ENCODE results near the gene PFN4.
"Not testable (repeated sequence)": the region's sequence is repeated elsewhere in the genome, so short reads cannot be mapped to it uniquely, and the experiment has no call there.

The PFN4 gene

GRCh38 chr2:24110660-24111303 lies 12.4 kb downstream of the PFN4 start:
- no peak for DNase-seq

DNA sequence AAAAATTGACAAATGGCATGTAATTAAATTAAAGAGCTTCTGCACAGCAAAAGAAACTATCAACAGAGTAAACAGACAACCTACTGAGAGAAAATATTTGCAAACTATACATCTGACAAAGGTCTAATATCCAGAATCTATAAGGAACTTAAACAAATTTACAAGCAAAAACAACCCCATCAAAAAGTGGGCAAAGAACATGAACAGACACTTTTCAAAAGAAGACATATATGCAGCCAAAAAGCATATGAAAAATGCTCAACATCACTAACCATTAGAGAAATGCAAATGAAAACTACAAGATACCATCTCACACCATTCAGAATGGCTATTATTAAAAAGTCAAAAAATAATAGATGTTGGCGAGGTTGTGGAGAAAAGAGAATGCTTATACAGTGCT lies 13.7 kb downstream of the PFN4 start:
- DNase-seq: not testable (repeated sequence)

- no peak for DNase-seq
These were observed 15.8 kb downstream of the PFN4 start for GRCh38 chr2:24107336-24107735.

GRCh38 chr2:24106786-24107185 lies 16.3 kb downstream of the PFN4 start:
- no peak for DNase-seq

DNA sequence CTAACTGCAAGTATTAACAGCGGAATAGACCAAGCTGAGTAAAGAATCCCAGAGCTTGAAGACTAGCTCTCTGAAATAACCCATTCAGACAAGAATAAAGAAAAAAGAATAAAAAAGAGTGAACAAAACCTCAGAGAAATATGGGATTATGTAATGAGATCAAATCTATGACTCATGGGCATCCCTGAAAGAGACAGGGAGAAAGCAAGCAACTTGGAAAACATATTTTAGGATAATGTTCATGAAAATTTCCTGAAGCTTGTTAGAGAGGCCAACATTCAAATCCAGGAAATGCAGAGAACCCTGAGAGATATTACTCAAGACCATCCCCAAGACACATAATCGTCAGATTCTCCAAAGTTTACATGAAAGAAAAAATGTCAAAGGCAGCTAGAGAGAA lies 17.3 kb downstream of the PFN4 start:
- no peak for DNase-seq

GRCh38 chr2:24104906-24105305 lies 18.2 kb downstream of the PFN4 start:
- no peak for DNase-seq

GRCh38 chr2:24104110-24104650 lies 19.0 kb downstream of the PFN4 start:
- no peak for DNase-seq

GRCh38 chr2:24102677-24103076 lies 20.5 kb downstream of the PFN4 start:
- DNase-seq: no peak

- no peak for DNase-seq
These were observed 21.1 kb downstream of the PFN4 start for GRCh38 chr2:24101992-24102391.

DNA sequence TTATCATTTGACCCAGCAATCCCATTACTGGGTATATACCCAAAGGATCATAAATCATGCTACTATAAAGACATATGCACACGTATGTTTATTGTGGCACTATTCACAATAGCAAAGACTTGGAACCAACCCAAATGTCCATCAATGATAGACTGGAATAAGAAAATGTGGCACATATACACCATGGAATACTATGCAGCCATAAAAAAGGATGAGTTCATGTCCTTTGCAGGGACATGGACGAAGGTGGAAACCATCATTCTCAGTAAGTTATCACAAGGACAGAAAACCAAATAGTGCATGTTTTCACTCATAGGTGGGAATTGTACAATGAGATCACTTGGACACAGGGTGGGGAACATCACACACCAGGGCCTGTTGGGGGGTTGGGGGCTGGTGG lies 22.4 kb downstream of the PFN4 start:
- not testable (repeated sequence) for DNase-seq

GRCh38 chr2:24095171-24095677 lies 27.9 kb downstream of the PFN4 start:
- DNase-seq: not testable (repeated sequence)

GRCh38 chr2:24093270-24093669 lies 29.9 kb downstream of the PFN4 start:
- not testable (repeated sequence) for DNase-seq

DNA sequence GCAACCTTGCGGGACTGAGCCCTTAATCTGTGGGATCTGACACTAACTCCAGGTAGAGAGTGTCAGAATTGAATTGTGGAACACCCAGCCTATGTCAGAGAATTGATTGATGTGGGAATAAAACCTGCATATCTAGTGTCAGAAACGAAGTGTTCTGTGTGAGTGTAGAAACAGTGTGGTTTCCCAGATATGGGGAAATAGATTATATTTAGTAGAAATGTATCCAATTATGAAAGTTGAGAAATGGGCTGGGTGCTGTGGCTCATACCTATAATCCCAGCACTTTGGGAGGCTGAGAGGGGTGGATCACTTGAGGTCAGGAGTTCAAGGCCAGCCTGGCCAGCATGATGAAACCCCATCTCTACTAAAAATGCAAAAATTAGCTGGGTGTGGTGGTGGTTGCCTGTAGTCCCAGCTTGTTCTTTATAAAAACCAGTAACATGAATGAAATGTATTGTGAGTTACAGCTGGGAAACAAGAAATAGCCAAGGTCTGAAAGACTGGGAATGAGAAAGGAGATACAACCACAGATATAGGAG lies 34.2 kb downstream of the PFN4 start:
- no peak for DNase-seq

- no peak for DNase-seq
These were observed 36.1 kb downstream of the PFN4 start for GRCh38 chr2:24087032-24087431.

DNA sequence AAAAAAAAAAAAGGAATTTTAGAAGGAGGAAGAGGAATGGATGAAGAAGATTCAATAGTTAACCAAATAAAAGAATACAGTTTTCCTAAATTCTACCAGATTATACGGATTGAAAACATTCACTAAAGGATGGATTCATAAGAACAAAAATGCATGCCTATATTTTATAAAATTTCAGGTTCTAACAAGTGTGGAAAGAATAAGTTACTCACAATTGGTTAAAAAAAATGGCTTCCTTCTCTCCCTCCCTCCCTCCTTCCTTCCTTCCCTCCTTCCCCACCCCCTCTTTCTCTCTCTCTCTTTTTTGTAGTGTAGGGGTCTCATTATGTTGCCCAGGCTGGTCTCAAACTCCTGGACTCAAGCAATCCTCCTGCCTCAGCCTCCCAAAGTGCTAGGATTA lies 36.9 kb downstream of the PFN4 start:
- DNase-seq: no peak

- DNase-seq: no peak
These were observed 38.0 kb downstream of the PFN4 start for GRCh38 chr2:24085200-24085489.

- DNase-seq: peak; percentile 83 to 86
These were observed 38.5 kb downstream of the PFN4 start, which contains the start of gene TP53I3 for GRCh38 chr2:24084386-24085199. TSS of gene TP53I3 (minus strand) at chr2:24084834. CDS start at chr2:24084326, 508 bp downstream.

GRCh38 chr2:24083567-24084385 lies 39.4 kb downstream of the PFN4 start:
- DNase-seq: peak; percentile 80 to 87

- no peak for DNase-seq
These were observed 40.2 kb downstream of the PFN4 start for GRCh38 chr2:24082787-24083566.

- DNase-seq: no peak
These were observed 42.4 kb downstream of the PFN4 start for GRCh38 chr2:24080701-24081100.

- no peak for DNase-seq
These were observed 45.3 kb downstream of the PFN4 start for GRCh38 chr2:24077879-24078278.

GRCh38 chr2:24077535-24077877 lies 45.6 kb downstream of the PFN4 start:
- DNase-seq: no peak
